Activated CD4-positive, alpha-beta T cell treated with anti-CD3 and anti-CD28 coated beads, Interleukin-2, Interleukin-6, amounts not matched to agents 100 ng/mL and 50 ng/mL, durations not matched to agents 16 hours and 8 hours (primary cell): ENCODE measurements around the gene HUS1.
A peak's percentile ranks its signal among the peaks of the same experiment; 100 is the strongest.
"Not testable (repeated sequence)": the region's sequence is repeated elsewhere in the genome, so short reads cannot be mapped to it uniquely, and the experiment has no call there.

Experiments used
- DNase-seq: peaks from one replicate; pipeline ENCODE4 v3.0.0-alpha.2; 2020

The HUS1 gene

DNA sequence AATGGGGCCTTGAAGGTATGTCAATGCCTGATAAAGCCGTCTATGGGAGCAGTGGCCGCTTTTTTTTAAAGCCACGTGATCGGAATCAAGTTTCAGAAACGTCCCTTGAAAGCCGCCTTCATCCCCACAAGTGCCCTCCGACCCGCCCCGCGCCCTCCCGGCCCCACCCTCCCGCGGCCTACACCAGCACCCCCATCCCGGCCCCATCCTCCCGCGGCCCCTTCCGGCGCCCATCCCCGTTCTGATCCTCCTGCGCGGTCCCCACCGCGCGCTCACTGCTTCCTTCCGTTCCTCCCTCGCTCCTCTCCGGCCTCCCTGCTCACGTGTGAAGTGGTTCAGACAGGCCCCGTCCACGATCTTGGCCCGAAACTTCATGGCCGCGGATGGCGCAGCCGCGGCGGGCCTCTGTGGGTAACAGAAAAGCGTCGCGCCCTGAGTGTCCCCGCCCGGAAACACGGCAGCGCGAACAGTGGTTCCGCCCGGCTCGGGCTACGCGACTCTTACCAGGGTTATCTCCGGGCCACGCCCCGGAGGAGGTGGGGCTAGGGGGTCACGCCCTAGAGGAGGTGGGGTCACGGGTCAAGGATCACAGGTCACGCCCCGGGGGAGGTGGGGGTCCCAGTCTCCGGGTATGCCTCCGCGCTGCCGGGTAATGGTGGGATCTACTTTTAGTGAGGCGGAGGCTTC lies at the start of gene HUS1:
Gene HUS1 (minus strand): TSS at position 471 of the 687 bp plus-strand sequence. CDS start 96 bp downstream, at position 375.
- DNase-seq, result peak; percentile 97

GRCh38 chr7:48028938-48029337 lies 49.5 kb upstream of the HUS1 start, which contains the start of gene SUN3:
Gene SUN3, minus strand, starts transcription at chr7:48029107. Its CDS starts 169 bp downstream, at chr7:48028938.
- DNase-seq, result no peak

- no peak for DNase-seq
These were observed 46.2 kb upstream of the HUS1 start for GRCh38 chr7:48025624-48026023.

DNA sequence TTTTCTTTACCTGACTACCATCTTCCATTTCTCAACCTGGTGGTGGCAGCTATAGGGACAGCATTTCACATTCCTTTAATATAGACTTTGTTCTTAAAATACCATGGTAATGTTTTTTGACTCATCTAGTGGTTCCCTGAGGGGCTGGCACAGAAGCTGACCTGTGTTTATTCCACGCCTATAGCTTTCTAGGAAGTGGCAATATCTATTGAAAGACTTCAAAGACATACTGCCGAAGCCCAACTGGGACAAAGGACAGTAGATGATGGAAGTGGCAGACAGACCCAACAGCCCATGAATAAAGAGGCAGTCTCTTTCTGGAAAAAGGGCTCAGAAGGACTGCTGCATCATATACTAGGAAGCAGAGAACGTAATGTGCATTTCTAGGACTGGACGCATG lies 38.3 kb upstream of the HUS1 start:
- no peak for DNase-seq

- DNase-seq, result no peak
These were observed 37.2 kb upstream of the HUS1 start for GRCh38 chr7:48016641-48017040.

DNA sequence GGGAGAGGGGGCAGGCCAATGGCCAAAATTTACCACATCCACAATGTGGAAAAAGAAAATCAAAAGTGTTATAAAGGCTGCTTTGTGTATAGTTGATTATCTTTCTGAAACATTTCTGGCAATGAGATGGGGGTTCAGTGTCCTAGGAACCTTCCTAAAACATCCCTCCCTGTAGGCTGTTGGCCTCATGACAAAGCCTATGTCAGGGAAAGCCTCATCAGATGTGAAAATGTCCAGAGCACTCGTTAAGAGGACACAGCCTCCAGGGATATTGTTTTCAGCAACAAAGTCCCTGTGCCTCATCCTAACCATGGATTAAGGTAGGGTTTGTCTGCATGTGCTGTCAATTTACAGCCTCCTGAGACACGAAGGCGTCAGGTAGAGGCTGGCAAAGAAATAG lies 32.5 kb upstream of the HUS1 start:
- no peak for DNase-seq

GRCh38 chr7:48011323-48011722 lies 31.9 kb upstream of the HUS1 start:
- DNase-seq, result no peak

DNA sequence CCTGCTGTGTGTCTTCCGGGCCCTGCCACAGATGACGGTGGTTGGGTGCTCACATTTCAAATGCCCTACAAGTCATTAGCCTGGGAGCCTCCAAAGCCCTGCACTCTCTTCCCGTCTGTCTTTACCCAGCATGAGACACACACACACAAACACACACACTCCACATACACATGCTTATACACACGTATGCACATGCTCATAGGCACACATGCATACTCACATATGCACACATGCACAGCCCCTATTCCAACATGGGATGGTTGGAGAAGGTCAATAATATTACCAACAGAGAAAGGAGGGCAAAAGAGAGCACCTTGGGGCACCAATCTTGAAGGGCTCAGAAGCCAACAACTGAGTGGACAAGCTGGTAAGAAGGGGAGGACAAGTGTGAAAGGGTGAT lies 30.5 kb upstream of the HUS1 start:
- DNase-seq, result no peak

DNA sequence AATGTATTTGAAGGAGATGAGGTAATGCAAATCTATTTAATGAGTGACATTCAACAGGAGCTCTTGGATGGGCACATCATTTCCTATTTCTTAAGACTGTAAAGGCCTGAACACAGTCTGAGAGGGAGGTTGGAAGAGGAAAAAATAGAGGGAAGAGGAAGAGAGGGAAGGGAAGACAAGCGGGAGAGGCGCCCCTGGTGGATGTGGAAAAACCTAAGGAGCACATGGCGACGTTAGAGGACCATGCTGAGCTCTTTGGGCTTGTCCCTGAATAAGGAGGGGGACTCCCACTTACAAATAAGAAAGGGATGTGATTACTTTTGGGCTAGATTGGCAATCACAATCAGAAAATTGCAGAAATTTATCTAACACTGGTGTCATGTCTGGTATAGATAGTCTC lies 29.8 kb upstream of the HUS1 start:
- no peak for DNase-seq

GRCh38 chr7:48006866-48007265 lies 27.5 kb upstream of the HUS1 start:
- DNase-seq, result no peak

- no peak for DNase-seq
These were observed 25.2 kb upstream of the HUS1 start for GRCh38 chr7:48004638-48005037.

GRCh38 chr7:48004032-48004431 lies 24.6 kb upstream of the HUS1 start:
- DNase-seq, result no peak

DNA sequence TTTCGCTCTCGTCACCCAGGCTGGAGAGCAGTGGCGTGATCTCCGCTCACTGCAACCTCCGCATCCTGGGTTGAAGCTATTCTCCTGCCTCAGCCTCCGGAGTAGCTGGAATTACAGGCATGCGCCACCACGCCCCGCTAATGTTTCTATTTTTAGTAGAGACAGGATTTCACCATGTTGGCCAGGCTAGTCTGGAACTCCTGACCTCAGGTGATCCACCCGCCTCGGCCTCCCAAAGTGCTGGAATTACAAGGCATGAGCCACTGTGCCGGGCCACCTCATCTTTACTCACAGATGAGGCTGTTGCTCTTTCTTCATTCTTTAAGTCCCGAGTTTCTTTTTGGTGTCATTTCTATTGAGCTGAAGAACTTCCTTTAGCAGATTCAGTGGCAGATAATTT lies 20.7 kb upstream of the HUS1 start:
- DNase-seq, result not testable (repeated sequence)

DNA sequence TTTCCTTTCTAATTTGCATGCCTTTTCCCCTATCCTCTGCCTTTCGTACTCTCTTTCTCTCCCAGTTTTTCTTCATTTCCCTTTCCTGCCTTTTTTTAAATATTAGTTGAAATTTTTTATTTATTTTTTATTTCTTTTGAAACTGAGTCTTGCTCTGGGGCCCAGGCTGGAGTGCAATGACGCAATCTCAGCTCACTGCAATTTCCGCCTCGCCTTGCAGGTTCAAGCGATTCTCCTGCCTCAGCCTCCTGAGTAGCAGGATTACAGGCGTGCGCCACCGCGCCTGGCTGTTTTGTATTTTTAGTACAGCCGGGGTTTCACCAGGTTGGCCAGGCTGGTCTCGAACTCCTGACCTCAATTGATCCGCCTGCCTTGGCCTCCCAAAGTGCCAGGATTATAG lies 20.0 kb upstream of the HUS1 start:
- DNase-seq, result no peak

DNA sequence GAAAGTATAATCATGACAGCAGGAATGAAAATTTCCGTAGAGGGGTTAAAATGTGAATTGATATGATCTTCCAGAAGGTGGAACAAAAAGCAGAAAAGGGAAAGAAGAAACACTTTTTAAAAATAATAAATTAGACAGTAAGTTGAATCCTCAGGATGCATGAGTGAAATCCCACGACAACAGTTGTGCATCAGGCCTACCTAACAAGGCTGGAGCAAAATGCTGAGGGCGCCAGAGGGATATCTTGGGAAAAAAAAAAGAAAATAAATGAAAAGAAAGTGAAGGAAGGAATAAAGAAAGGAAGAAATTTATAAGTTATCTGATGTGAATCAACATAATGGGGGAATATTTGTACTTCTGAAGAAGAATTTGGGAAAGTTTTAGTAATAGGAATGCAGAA lies 13.0 kb upstream of the HUS1 start:
- DNase-seq, result no peak

GRCh38 chr7:47991741-47992311 lies 12.4 kb upstream of the HUS1 start:
- DNase-seq, result peak; percentile 91

GRCh38 chr7:47991270-47991669 lies 11.9 kb upstream of the HUS1 start:
- no peak for DNase-seq

GRCh38 chr7:47990592-47990991 lies 11.2 kb upstream of the HUS1 start:
- DNase-seq, result no peak

DNA sequence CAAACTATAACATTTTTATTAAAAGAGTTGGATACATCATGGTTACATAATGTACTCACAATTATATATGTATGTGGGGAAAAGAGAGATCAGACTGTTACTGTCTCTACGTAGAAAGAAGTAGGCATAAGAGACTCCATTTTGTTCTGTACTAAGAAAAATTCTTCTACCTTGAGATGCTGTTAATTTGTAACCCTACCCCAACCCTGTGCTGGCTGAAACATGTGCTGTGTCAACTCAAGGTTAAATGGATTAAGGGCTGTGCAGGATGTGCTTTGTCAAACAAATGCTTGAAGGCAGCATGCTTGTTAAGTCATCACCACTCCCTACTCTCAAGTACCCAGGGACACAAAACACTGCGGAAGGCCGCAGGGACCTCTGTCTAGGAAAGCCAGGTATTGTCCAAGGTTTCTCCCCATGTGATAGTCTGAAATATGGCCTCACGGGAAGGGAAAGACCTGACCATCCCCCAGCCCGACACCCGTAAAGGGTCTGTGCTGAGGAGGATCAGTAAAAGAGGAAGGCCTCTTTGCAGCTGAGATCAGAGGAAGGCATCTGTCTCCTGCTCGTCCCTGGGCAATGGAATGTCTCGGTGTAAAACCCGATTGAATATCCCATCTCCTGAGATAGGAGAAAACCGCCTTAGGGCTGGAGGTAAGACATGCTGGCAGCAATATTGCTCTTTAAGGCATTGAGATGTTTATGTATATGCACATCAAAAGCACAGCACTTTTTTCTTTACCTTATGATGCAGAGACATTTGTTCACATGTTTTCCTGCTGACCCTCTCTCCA lies 10.4 kb upstream of the HUS1 start:
- not testable (repeated sequence) for DNase-seq

- no peak for DNase-seq
These were observed 9.3 kb upstream of the HUS1 start for GRCh38 chr7:47988496-47989386.

- DNase-seq, result no peak
These were observed 3.2 kb upstream of the HUS1 start for GRCh38 chr7:47982610-47983009.

DNA sequence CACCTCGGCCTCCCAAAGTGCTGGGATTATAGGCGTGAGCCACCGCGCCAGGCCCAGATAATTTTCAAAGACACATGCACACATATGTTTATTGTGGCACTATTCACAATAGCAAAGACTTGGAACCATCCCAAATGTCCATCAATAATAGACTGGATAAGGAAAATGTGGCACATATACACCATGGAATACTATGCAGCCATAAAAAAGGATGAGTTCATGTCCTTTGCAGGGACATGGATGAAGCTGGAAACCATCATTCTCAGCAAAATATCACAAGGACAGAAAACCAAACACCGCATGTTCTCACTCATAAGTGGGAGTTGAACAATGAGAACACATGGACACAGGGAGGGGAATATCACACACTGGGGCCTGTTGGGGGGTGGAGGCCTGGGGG lies 1.2 kb upstream of the HUS1 start:
- not testable (repeated sequence) for DNase-seq

DNA sequence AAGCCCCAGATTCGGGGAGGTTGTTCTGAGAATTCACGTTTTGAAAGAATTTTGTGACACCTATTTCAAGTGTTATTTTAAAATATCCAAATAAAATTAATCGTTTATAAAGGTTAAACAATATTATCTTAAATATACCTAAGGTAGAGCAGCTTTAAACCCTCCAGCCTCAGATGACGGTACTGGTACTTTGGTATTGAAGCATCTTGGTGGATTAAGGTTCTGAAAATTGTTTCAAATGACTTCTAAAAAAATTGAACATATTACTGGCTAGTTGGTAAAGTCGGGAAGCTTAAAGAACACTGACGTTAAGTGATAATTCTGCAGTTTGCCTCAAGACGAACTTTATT lies 392 bp upstream of the HUS1 start:
- no peak for DNase-seq
